AG04450 (cell line): ENCODE results near the gene GLYAT. TPM values are rescaled to one million over a fixed set of nuclear protein-coding genes. Genes with fewer than 3 reads are reported as not detected.

Experiments used
- CTCF ChIA-PET: fragments of 300-600, 350-600 bp; formaldehyde crosslinking; extraction: SDS; loops from one replicate; lab custom pipeline; 2022; ENCODE audit warnings: antibody characterized with exemption, inconsistent platforms; lab: Charles Lee
- POLR2A ChIA-PET: fragments of 350-600 bp; formaldehyde crosslinking; extraction: SDS; loops from one replicate; lab custom pipeline; 2021; ENCODE audit warnings: antibody characterized with exemption, inconsistent platforms; lab: Yijun Ruan, JAX
- DNase-seq: peaks from one replicate; pipeline ENCODE4 v3.0.0-alpha.2; 2011; ENCODE audit warnings: low read depth, low spot score
- H3K27ac ChIP-seq: one replicate; pipeline ENCODE4 v1.5.1; 2012; ENCODE audit warnings: low read depth, low read length, control low read depth
- H3K27me3 ChIP-seq: one replicate; pipeline ENCODE4 v1.6.0; 2012; ENCODE audit warnings: low read length; ENCODE audit not compliant: control insufficient read depth, insufficient read depth
- H3K4me3 ChIP-seq: 2 replicates; pipeline ENCODE4 v1.5.1; 2011; ENCODE audit warnings: mild to moderate bottlenecking, low read depth, low read length, control low read depth
- H3K9me3 ChIP-seq: 2 replicates; pipeline ENCODE4 v1.5.1; 2012; ENCODE audit warnings: low read length; ENCODE audit not compliant: control insufficient read depth, insufficient read depth
- CTCF ChIP-seq: IDR thresholded peaks from 2 replicates; pipeline ENCODE4 v1.5.1; 2011; ENCODE audit warnings: low read depth, low read length, control low read depth, inconsistent platforms
- polyA plus RNA-seq: library from polyadenylated mRNA; depleted of rRNA; stranded (reverse); fragments of >200 nt; gene quantifications from 2 replicates; pipeline ENCODE4 v1.2.3, GENCODE V29; 2011

The GLYAT gene
- polyA plus RNA-seq, 1 experiment = not detected

- POLR2A ChIA-PET = no interaction called here
- H3K27ac ChIP-seq = no peak overlapping the region
- H3K27me3 ChIP-seq = no peaks in the 10 kb centered on the region
Measured at GRCh38 chr11:58763120-58763490, 31.4 kb upstream of the GLYAT start.

GRCh38 chr11:58762284-58763119 lies 30.8 kb upstream of the GLYAT start:
- POLR2A ChIA-PET = no interaction called here
- CTCF ChIA-PET = no interaction called here
- H3K27ac ChIP-seq = no peak overlapping the region
- TF ChIP-seq CTCF = no peak
- no peak overlapping the region for H3K4me3 ChIP-seq
- H3K9me3 ChIP-seq = no peaks in the 10 kb centered on the region
- H3K27me3 ChIP-seq = no peaks in the 10 kb centered on the region
- no peak for DNase-seq

More at GRCh38 chr11:58763120-58763490, 31.4 kb upstream of the GLYAT start:
- DNase-seq = no peak
- Histone ChIP-seq H3K9me3 (no peaks in the 10 kb centered on the region), H3K4me3 (no peak overlapping the region)
- CTCF ChIA-PET = no interaction called here
- TF ChIP-seq CTCF = no peak

- Histone ChIP-seq H3K27me3 (no peaks in the 10 kb centered on the region), H3K4me3 (no peak overlapping the region), H3K9me3 (no peaks in the 10 kb centered on the region), H3K27ac (no peak overlapping the region)
- ChIA-PET POLR2A (no interaction called here), CTCF (interaction anchor here (0.5 to 1.1 kb wide), 2 partner anchors 29 to 104 kb away, joined by 3 to 4 read pairs; no protein-coding TSS in a partner anchor)
- no peak for TF ChIP-seq CTCF
- no peak for DNase-seq
Measured at GRCh38 chr11:58757439-58757838, 25.7 kb upstream of the GLYAT start.

- POLR2A ChIA-PET = no interaction called here
- no peak for TF ChIP-seq CTCF
- CTCF ChIA-PET = no interaction called here
- DNase-seq = no peak
- no peaks in the 10 kb centered on the region for H3K27me3 ChIP-seq
- H3K9me3 ChIP-seq = no peaks in the 10 kb centered on the region
- H3K4me3 ChIP-seq = no peak overlapping the region
- H3K27ac ChIP-seq = no peak overlapping the region
Measured at GRCh38 chr11:58745705-58746364, 14.1 kb upstream of the GLYAT start.
